Uterus (tissue), 2 donors: ENCODE measurements around the gene UBIAD1.

ENCODE experiments used
- POLR2A ChIP-seq, 2 donors: fragments of 450-650 bp; IDR thresholded peaks; one replicate each; pipeline ENCODE4 v1.6.1; 2016; ENCODE audit warnings: antibody characterized with exemption in 2 of 2, mild to moderate bottlenecking in 1 of 2, moderate library complexity in 1 of 2
- TF ChIP-seq, protein P1 (sequence below), 4 experiments: fragments of 200-600 bp in 2 of 4; fragments of 450-650 bp in 2 of 4; sonication (generic) in 2 of 4; IDR thresholded peaks; one replicate each; pipeline ENCODE4 v1.5.1; 2016 to 2019; ENCODE audit warnings: antibody characterized with exemption in 4 of 4, mild to moderate bottlenecking in 2 of 4, moderate library complexity in 1 of 4

- no peak for TF ChIP-seq POLR2A (IDR thresholded peaks at IDR 0.05)
- TF ChIP-seq, protein P1, sequence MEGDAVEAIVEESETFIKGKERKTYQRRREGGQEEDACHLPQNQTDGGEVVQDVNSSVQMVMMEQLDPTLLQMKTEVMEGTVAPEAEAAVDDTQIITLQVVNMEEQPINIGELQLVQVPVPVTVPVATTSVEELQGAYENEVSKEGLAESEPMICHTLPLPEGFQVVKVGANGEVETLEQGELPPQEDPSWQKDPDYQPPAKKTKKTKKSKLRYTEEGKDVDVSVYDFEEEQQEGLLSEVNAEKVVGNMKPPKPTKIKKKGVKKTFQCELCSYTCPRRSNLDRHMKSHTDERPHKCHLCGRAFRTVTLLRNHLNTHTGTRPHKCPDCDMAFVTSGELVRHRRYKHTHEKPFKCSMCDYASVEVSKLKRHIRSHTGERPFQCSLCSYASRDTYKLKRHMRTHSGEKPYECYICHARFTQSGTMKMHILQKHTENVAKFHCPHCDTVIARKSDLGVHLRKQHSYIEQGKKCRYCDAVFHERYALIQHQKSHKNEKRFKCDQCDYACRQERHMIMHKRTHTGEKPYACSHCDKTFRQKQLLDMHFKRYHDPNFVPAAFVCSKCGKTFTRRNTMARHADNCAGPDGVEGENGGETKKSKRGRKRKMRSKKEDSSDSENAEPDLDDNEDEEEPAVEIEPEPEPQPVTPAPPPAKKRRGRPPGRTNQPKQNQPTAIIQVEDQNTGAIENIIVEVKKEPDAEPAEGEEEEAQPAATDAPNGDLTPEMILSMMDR (IDR thresholded peaks at IDR 0.05) = no peak
Observed at GRCh38 chr1:11324567-11325165, 51.7 kb downstream of the UBIAD1 start.
